HG03097 (cell line): ENCODE measurements around the gene NAV2.
"Not testable (repeated sequence)": the region's sequence is repeated elsewhere in the genome, so short reads cannot be mapped to it uniquely, and the experiment has no call there.

ENCODE experiments used
- ATAC-seq: cut with Tn5 transposase; IDR thresholded peaks from one replicate; pipeline ENCODE4 v1.9.1; 2021; ENCODE audit not compliant: unreplicated experiment, low FRiP score

Gene NAV2

GRCh38 chr11:19912958-19913892, 200.6 kb downstream of the NAV2 start:
- ATAC-seq: no peak

DNA sequence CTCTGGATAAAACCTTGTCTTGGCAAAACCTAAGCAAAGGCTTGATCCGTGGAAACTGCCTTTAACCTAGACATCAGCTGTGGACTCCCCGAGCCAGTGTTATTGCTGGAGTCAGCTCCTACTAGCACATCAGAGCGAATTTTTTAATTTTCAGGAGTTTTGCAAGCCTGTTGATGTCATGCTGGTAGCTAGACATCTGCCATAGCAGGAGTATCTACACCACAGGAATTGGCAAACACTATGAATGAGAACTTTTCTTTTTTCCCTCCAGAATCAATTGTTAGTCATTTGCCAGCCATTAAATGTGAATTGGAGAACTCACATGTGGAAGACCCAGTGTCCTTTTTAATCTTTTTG, 201.2 kb downstream of the NAV2 start:
- ATAC-seq: no peak

DNA sequence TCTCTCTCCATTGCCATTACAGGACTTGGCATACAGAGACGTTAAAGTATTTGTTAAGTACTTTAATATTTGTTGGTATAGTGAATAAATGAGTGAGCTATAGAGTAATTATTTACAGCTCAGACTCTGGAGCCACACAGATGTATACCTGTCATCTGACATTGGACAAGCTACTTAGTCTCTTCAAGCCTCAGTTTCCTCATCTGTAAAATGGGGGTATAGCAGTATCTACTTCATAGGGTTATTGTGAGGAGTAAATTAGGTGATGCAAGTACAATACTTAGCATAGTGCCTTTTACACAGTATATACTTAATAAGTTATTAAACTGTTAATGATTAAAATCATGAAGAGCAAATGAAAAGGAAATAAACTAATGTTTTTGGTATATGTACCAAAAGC, 203.2 kb downstream of the NAV2 start:
- no peak for ATAC-seq

DNA sequence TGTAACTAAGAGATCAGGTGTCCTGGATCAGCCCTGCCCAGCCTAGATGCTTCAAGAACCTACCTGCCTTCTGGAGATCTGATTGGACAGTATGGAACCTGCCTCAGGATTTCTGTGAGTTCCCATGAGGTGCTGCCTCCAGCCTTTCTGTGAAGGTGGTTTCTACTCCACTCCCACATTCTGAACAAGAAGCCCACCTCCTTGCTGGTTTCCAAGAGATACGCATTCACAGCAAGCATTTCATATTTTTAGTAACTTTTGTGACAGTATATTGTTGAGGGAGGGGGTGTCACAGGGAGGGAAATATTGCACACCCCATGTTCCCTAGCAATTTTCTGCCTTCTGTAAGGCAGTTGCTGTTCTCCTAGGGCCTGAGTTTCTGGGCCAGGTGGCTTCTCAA, 204.4 kb downstream of the NAV2 start:
- no peak for ATAC-seq

- ATAC-seq: no peak
These were observed 205.8 kb downstream of the NAV2 start for GRCh38 chr11:19918302-19919049.

DNA sequence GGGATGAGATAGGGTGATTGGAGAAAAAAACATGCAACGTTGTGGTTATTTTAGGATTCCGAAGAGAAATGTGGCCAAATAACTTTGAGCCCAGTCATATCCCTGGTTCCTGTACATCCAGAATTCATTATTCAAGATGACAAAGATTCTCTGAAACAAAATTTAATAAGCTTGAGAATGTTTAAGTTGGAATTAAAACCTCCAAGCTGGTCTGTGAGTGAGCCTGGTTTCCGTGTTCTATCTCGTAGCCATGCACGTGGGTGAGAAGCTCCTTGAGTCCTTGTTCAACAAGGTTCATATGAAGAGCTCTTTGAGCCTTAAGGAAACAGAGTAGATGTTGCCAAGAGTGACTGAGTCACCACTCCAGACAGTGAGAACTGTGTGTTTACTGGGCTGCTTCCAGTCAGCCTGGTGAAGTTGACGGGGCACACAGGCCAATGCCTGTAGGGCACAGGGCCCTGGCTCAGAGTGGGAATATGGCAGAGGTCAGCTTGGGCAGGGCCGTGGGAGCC, 206.5 kb downstream of the NAV2 start:
- ATAC-seq: no peak

GRCh38 chr11:19920982-19921381, 208.3 kb downstream of the NAV2 start:
- no peak for ATAC-seq

DNA sequence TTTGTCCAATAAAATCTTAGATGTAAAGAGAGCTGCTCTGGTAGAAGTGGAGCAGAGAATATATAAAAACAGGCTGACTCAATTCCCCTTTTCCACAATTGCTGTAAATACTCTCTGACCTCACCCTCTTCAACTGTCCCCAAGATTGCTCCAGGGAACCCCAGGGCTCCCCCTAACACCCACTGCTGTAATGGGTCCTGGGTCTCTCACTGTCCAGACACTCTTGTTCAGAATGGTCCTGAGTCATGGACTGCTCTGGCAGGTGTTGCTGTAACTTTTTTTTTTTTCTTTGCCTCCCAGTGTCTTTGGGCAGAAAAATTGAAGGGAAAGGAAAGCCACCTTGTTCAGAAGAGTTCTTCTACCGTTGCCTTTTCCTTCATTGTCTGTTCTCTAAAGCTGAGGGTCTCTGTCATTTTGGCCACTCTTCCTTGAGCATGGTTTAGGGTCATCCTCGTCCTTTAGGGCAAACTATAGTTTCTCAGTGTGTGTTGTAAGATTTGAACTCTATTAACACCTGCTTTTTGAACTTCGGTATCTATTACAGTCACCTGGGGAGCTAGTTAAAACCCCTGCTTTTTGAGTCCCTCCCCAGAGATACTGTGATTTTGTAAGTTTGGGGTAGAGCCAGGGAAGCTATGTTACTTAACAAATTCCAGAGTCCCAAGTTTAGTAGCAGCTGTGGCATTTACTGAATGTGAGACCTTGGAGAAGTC, 209.5 kb downstream of the NAV2 start:
- no peak for ATAC-seq

- no peak for ATAC-seq
These were observed 210.0 kb downstream of the NAV2 start for GRCh38 chr11:19922689-19923035.

DNA sequence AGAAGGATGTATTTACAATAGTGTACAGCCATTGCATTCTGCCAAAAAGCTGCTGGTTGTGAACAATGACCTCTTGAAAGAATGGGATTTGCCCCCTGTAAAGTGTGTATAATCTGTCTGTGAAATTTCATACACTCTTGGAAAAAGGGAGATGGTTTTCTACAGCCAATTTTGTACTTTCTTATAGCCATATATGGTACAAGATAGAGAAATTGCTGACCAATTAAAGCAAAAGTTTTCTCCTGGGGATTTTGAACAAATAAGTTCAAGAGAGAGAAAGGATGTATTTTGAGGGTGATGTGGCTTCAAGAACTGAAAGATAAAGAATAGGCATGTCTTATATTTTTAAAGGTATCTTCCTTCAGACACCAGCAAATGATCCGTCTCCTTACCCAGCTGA, 211.0 kb downstream of the NAV2 start:
- ATAC-seq: no peak

DNA sequence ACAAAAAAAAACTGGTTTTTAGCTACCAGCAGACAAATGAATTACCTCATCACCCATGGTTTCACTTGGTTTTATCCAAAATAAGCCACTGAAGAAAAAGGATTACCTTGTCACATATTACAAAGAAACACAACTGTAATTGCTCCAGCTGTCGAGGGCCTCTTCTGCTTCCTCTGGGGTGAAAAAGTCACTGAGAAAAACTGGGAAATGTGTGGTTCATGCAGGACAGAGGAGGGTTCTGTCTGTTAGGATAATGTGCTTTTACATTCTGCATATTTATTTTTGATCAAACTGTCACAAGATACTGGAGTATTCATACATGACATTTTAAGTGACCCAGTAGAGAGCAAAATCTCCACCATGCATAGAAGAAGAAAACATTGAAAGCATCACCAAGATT, 211.7 kb downstream of the NAV2 start:
- ATAC-seq: no peak

DNA sequence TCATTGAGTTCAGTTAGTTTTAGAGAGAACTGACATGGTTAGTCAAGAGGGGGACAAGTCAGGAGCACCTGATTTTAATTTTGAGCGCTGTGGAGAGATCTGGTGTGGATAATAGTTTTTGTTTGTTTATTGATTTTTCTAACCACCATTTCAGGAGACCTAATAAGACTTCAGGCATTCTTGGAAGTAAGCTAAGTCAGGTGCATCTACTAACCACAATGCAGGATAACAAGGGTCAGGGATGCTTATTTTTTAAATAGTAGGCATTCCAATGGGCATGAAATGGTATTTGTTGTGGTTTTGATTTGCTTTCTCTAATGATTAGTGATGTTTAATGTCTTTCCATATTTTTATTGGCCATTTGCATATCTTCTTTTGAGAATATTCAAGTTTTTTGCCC, 212.1 kb downstream of the NAV2 start:
- ATAC-seq: no peak

DNA sequence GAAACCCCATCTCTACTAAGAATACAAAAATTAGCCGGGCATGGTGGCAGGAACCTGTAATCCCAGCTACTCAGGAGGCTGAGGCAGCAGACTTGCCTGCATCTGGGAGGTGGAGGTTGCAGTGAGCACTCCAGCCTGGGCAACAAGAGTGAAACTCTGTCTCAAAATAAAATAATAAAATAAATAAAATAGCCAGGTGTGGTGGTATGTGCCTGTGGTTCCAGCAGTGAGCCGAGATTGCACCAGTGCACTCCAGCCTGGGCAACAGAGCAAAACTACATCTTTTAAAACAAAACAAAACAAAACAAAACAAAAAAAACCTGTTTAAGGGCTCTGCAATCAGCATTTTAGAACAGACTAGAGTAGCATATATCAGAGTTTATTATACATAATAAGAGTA, 214.8 kb downstream of the NAV2 start:
- not testable (repeated sequence) for ATAC-seq

DNA sequence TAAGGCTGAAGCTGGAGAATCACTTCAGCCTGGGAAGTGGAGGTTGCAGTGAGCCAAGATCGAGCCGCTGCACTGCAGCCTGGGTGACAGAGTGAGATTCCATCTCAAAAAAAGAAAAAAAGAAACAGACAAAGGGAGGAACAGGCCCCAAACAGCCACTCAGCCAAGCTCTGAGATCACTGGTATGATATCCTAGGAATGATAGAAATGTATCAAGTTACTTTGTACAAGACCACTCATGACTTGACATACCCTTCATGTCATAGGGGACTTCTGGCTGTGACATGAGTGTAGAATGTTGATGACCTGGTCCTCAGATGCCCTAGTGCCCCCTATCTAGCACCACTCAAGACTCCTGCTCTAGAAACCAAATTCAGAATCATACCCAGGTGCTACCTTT, 216.5 kb downstream of the NAV2 start:
- no peak for ATAC-seq

DNA sequence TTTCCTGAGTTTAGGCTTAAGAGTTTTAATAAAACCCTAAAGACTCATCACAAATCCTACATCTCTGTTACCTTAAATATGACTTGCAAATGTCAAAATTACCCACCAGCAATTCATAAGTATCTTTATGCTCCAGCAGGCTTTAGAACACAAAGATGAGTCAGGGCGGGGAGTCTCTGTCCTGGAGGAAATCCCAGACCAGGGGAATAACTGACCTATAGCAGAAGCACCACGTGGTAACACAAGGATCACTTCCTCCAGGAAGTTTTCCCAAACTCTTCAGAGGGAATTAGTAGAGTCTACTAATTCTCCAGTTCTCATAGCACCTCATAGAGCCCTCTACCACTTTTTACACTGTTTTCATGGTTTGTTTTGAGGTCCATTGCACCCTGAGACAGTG, 217.0 kb downstream of the NAV2 start:
- no peak for ATAC-seq

DNA sequence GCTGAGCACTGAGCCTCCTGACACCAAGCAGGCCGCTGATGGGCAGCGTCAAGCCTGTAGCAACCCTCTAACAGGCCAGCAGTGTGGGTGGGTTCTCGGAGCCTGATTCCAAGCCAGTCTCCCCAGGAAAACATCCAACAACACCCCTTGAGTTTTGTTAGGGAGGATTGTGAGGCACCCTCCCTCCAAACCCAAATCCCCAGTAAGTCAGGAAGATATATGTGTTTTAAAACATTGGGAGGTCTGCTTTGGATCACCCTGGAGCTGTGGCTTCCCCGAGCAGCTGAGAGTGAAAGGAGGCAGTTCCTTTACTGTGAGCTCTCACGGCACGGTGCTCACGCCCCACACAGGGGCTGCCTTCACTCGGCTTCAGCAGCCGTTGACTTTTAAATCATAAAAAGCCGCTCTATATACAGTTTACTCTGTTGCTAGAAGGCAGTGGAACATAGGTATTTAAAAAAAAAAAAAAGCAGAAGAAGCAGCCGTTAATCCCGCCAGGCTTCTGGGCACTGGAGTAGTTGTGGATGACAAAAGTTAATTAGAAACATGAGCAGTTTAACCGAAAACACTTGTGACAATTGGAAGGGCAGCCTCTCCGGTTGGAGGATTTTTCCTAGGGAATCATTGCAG, 218.6 kb downstream of the NAV2 start:
- no peak for ATAC-seq

DNA sequence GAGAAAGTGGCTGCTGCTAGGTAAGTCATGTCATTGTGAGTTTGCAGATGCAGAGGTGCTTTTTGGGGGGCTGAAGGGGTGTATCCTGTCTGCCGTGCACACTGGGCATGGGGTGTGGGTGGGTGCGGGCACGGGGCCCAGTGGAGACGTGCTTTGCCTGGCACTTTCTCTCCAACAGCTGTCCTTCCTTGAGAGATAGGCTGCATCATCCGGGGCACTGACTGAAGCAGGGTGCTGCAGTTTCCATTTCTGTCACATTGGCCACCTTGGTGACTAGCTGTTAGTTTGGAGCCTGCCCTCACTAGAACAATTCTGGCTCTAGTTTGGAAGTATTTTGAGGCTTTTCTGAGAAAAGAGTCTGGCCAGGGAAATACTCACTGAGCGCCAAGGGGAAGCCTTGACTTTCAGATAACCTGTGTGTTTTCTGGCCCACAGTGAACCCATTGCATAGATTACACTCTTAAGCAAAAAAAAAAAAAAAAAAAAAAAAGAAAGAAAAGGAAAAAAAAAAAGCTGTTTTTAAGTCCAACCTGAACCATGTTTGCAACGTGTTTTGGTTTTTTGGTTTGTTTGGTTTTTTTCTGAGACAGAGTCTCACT, 219.2 kb downstream of the NAV2 start:
- no peak for ATAC-seq

DNA sequence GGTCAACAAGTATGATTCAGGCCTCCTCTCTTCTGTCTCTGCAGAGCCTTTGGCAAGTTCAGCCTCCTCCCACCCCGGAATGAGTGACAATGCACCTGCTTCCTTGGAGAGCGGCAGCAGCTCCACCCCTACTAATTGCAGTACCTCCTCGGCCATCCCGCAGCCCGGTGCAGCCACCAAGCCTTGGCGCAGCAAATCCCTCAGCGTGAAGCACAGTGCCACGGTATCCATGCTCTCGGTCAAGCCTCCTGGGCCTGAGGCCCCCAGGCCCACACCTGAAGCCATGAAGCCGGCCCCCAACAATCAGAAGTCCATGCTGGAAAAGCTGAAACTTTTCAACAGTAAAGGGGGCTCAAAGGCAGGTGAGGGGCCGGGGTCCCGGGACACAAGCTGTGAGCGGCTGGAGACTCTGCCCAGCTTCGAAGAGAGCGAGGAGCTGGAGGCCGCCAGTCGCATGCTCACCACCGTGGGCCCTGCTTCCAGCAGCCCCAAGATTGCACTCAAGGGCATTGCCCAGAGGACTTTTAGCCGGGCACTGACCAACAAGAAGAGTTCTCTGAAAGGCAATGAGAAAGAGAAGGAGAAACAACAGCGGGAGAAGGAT, 220.6 kb downstream of the NAV2 start:
- ATAC-seq: no peak

GRCh38 chr11:19933801-19934488, 221.3 kb downstream of the NAV2 start:
- no peak for ATAC-seq
